GM18867 (cell line): ENCODE data around the gene SFSWAP.
"Not testable (repeated sequence)": the region's sequence is repeated elsewhere in the genome, so short reads cannot be mapped to it uniquely, and the experiment has no call there.

Source experiments
- ATAC-seq: cut with Tn5 transposase; IDR thresholded peaks from one replicate; pipeline ENCODE4 v1.9.1; 2021; ENCODE audit warnings: mild to moderate bottlenecking, moderate library complexity; ENCODE audit not compliant: unreplicated experiment

The SFSWAP gene

DNA sequence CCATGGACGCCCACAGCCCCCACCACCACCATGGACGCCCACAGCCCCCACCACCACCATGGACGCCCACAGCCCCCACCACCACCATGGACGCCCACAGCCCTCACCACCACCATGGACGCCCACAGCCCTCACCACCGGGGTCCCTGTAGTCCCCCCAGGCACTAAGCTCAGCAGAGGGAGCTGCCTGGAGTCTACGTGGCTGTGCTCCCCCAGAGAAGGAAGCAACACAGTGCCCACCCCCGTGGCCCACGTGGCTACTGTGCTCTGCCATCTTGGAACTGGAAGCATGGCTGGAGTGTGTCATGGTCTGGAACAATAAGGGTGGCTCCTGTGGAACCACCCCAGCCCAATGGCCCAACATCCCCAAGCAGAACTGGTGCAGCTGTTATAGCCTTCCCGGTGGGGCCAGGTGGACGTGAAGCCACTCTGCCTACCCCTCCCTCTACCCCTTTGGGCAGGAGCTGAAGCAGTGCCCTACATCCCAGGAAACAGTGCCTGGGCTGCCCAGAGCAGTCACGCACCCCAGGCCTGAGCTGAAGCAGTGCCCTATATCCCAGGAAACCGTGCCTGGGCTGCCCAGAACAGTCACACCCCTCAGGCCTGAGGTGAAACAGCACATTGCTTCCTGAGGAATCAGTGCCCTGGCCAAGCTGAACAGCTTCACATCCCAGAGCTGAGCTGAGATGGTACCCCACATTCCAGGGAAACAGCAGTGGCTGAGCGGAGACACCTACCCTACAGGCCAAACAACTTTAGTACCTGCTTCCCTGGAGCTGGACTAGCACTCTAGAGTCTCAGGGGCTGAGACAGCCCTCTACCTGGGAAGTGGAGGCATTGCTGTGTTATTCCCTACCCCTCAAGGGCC is 9.0 kb upstream of the SFSWAP start:
- ATAC-seq = no peak

DNA sequence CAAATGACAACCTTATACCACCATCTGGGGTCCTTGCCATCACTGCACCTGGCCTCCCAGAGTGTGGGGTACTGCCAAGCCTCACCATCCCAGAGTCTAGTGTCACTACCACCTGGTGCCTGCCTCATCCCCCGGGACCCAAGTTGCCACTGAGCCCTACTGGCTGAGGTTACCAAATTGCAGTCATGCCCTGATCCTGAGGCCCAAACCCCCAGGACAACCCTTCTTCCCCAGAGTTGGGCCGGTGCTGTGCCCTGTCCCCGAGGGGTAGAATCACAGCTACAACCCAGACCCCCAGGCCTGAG is 8.4 kb upstream of the SFSWAP start:
- ATAC-seq = no peak

DNA sequence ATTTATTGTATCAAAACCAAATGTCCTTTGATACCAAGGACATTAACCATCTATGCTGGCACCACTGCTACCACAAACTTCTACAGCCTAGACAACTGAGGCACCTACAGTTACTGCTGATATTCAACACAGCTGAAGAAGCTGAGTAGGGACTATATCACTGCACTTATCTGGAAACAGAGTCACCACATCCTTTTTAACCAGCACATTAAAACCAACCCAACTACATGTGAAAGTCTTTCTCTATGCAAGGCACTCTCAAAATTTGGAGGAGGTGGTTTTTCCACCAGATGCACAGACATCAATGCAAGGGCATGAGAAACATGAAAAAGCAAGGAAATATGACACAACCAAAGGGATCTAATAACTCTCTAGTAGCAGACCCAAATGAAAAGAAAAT is 7.7 kb upstream of the SFSWAP start:
- ATAC-seq = no peak

DNA sequence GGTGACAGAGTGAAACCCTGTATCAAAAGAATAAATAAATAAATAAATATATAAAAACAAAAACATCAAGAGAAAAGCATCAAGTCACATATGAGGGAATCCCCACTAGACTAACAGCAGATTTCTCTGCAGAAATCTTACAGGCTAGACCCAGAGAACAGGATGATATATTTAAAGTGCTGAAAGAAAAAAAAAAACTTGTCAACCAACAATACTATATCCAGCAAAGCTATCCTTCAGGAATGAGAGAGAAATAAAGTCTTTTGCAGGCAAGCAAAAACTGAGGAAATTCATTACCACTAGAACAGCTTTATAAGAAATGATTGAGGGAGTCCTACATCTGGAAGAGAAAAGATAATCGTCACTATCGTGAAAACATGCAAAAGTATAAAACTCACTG is 6.4 kb upstream of the SFSWAP start:
- ATAC-seq = no peak

DNA sequence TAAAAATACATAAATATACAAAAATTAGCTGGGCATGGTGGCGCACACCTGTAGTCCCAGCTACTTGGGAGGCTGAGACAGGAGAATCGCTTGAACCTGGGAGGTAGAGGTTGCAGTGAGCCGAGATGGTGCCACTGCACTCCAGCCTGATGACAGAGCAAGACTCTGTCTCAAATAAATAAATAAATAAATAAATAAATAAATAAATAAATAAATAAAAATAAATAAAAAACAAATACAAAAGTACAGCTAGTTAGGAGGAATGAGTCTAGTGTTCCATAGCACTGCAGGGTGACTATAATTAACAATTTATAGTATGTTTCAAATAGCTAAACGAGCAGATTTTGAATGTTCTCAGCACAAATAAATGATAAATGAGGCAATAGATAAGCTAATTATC is 4.2 kb upstream of the SFSWAP start:
- ATAC-seq = not testable (repeated sequence)

DNA sequence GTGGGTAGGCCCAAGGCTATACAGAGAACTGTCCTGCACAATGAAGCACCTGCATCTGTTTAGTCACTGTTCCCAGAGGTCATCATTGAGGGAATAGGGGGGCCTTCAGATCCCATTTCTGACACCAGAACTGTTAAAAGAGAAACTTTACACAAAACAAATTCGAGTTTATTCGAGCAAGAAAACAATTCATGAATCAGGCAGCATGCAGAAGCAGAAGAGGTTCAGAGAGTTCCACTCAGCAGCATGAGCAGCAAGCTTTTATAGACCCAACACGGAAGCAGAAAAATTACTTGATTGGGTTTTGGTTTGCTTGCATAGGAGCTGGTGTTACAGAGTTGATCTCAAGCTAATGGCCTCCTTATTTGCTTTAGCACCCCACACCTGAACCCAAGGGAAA is 1.7 kb upstream of the SFSWAP start:
- no peak for ATAC-seq

DNA sequence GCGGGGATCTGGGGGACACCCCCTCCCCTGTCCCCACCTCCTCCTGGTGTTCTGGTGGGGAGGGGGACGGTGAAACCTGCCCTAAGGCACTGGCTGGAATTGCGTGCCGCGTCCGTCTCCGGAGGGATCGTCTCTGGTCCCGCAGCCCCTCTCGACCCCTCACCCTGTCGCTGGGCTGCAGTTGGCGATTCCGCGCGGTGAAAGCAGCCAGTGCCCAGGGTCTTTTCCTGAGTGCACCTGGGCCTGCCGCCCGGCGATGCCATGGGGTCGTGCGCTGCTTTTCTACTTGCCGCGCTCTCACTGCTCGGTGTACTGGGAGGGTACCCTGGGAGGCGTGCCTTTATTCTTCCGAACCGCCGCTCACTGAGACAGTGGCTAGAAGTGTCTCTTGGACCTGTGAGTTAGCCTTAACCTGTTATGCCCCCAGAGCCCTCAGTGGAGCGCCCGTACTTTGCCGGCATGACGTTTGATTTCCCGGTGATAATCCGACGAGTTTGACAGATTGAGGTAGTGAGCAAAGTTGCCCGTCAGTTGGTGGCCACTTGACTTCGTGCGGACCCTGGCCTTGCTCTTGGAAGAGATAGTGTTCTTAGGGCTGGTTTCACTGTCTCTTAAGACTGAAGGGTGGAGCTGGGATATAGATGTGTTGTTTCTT is 788 bp downstream of the SFSWAP start:
- no peak for ATAC-seq

DNA sequence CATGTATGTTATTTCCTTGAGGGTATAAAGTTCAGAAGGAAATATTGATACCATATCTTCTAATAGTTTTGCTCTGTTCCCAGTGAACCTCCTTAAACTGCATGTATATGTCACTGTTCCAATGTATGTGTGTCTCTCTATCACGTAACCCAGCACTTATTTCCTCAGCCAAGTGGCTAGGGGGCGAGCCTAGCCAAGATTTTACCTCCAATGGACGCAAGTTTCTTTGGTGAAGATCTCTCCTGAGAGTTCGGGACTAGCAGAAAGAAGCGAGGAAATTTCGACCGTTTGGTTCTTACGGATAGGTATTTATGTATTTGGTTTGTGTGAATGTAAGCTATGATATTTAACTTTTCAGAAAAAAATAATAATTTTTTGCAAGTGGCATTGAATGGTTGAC is 2.5 kb downstream of the SFSWAP start:
- ATAC-seq = no peak

DNA sequence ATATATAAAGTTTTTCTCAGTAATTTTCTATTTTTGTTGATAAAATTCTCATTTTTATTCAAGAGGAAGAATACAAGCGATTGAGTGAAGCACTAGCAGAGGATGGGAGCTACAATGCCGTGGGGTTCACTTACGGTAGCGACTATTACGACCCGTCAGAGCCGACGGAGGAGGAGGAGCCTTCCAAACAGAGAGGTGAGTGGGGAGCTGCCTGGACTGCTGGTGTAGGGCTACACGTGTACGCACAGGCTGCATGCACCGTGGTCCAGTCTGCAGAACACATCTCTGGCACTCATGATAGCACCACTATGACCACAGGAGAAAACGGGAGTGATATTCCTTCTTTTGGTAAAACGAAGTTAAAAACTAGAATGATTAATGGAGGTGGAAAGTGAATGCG is 3.9 kb downstream of the SFSWAP start:
- no peak for ATAC-seq

DNA sequence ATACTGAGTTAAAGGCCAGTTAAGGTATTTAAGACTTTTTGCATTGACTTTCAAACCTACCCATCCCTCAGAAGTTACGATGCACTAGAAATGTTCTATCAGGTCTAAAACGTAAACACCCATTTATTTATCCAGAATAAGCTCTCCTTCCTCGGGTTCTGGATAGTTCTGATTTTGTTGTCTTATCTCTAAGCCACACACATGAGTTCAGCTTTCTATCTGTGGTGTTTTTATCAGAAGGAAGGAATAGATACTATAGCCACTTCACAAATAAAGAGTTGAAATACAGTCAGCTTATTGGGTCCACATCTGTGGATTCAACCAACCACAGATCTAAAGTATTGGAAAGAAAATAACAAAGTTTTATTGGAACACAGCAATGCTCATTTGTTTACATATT is 5.4 kb downstream of the SFSWAP start:
- ATAC-seq = no peak

DNA sequence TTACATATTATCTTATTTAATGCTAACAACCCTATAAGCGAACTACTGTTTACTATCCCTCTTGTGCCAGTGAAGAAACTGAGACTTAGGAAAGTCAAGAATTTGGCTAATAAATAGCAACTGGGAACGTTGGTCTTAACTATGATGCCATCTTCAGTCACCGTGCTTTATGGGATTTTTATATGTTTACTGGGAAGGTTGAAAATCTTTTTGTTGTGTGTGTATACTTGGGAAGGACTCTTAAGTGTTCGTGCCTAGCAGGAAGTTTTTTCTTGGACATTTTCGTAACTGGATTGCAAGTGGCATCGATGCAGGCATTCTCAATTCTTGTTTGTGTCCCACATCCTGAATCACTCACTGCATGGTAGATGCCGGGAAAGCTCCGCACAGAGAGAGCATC is 9.4 kb downstream of the SFSWAP start:
- no peak for ATAC-seq

DNA sequence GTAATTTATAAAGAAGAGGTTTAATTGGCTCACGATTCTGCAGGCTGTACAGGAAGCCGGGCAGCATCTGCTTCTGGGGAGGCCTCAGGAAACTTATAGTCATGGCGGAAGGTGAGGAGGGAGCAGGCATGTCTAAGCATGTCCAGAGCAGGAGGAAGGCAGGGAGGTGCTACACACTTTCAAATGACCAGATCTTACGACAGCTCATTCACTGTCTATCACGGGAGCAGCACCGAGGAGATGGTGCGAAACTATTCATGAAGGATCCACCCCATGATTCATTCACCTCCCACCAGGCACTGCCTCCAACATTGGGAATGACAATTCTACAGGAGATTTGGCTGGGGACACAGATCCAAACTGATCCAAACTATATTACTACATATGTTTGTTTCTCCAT is 10.0 kb downstream of the SFSWAP start:
- ATAC-seq = no peak

DNA sequence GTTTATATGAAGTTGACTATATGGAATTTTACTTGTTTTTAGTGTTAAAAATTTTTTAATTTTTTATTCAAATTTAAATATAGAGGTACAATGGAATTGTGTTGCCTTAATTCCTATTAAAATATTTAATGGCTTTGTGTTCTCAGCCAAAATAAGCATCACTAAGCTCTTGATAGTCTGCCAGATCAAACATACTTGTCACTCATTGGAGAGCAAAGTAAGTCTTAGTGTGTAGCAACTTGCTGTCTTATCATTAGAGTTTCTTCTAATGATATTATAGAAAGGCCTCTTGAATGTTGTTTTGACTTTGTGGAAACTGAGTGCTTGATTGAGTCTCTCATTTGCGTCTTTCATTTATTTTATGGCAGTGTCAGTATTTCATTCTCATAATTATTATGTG is 10.7 kb downstream of the SFSWAP start:
- no peak for ATAC-seq

DNA sequence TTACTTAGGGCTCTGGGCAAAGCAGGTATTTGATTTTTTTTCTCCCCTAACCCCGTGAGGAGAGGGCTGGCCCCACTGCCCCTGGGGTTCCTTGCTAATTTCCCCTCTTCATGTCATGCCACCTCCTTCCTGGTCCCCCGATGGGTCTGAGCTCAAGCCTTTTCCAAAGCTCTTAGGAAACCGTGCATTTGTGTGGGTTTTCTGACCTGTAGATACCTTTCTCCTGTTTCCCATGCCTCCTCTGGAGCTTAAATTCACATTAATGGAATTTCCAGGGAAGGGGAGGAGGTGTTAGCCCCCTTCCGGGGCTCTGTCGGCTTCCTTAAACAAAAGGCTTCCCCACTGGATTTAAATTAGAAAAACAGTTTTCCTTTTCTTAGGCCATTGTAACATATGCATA is 12.6 kb downstream of the SFSWAP start:
- no peak for ATAC-seq

DNA sequence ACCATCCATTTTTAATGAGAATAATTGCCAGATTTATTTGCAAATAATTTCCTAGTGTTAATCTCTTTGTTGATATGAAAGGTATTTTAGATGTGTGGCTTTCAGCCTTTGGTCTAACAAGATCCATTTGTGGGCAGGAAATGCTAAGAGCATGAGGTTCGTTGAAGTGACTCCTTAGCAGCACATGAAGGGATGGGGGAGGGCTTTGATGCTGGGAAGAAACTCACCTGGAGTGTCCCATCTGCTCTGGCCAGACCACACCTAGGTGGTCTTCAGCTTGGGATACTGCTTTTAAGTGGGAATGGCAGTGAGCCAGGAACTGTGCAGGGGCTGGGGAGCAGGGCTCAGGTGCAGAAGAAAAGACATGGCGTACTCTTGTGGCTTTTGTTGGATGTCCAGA is 13.6 kb downstream of the SFSWAP start:
- no peak for ATAC-seq

DNA sequence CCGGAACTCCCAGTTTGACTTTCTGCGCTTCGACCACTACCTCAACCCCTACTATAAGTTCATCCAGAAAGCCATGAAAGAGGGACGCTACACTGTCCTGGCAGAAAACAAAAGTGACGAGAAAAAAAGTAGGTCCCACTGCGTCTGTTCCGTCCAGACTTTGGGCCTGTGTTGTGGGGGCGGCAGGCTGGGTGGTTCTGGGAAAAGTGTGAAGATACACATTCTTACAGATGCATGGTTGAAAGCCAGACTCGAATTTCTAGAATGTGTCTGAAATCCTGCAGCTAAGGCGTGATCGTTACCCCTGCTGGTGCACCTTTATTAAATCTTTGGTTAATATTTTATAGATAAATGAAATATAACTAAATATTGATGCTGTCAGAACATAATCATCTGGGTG is 14.6 kb downstream of the SFSWAP start:
- no peak for ATAC-seq

DNA sequence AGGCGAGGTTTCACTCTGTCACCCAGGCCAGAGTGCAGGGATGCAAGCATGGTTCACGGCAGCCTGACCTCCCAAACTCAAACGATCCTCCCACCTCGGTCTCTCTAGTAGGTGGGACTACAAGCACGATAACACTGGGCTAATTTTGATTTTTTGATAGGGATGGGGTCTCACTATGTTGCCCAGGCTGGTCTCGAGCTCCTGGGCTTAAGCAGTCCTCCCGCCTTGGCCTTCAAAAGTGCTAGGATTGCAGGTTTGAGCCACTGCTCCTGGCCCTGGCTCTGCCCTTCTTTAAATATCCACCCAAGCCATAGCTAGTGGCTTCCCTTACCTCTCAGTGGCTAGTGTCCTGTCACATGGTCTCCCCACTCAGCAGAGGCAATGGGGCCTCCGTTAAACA is 17.8 kb downstream of the SFSWAP start:
- no peak for ATAC-seq

DNA sequence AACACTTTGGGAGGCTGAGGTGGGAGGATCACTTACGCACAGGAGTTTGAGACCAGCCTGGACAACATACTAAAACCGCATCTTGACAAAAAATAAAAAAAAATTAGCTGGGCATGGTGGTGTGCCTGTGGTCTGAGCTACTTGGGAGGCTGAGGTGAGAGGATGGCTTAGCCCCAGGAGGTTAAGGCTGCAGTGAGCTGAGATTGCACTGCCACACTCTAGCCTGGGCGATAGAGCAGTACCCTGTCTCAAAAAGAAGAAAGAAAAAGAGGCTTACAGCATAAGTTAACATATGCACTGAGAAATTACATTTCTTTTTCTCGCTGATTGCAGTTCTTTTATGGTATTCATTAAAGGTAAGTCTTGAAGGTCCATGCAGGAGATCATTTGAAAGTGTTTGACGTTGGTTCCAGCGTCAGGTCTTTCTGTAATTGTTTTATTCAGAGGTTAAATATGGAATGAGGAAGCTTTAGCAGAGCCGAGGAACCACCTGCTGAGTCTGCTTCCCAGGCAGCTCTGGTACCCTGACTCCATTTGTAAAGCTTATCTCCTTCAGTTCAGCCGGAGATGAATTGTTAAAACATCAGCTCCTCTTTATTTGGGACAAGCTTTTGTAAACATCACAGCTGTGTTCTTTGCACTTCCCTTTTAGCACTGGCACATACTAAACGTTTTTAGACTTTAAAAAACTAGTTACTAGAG is 18.5 kb downstream of the SFSWAP start:
- ATAC-seq = no peak

DNA sequence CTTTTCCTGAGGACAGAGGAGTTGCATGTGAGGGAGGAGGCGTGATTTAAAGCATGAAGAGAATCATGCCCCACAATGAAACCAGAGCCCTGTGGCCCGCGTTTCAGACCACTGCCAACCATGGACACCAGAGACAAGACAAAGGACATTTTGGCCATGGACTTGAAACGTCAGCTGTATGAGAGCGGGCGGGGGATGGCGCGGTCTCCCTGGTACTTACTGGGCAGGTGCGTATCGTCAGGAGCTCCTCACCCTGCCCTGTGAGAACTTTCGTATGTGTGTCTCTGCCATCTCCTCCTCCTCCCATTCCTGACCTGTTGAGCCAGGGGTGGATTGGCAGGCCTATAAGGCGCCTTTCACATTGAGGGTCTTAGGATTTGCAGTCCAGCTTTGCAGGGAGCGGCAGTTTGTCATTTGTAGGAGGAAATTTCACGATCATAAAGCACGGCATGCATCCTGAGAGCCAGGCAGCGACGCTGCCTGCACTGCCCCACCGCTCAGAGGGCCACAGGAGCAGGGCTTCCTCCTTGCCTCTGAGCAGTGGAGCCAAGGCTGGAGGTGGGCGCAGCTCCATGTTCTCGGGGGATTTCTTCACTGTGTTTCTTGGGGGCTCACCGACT is 22.2 kb downstream of the SFSWAP start:
- ATAC-seq = no peak

DNA sequence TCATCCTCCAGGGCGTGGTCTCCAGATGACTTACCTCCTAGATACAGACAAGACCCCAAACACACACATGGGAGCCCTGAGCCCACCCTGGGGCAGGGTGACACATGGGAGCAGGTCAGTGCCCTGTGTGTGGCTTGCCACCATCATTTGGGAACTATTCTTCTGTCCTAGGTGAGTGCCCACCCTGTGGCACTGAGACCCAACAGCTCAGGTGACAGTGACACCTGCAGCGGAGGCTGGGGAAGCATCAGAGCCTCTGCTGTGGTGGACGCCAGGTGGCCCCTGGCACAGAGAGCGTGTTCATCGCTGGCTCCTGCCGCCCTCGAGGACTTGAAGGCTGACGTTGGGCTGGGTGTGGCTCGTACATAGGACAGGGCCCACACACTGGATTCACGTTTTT is 23.0 kb downstream of the SFSWAP start:
- no peak for ATAC-seq

DNA sequence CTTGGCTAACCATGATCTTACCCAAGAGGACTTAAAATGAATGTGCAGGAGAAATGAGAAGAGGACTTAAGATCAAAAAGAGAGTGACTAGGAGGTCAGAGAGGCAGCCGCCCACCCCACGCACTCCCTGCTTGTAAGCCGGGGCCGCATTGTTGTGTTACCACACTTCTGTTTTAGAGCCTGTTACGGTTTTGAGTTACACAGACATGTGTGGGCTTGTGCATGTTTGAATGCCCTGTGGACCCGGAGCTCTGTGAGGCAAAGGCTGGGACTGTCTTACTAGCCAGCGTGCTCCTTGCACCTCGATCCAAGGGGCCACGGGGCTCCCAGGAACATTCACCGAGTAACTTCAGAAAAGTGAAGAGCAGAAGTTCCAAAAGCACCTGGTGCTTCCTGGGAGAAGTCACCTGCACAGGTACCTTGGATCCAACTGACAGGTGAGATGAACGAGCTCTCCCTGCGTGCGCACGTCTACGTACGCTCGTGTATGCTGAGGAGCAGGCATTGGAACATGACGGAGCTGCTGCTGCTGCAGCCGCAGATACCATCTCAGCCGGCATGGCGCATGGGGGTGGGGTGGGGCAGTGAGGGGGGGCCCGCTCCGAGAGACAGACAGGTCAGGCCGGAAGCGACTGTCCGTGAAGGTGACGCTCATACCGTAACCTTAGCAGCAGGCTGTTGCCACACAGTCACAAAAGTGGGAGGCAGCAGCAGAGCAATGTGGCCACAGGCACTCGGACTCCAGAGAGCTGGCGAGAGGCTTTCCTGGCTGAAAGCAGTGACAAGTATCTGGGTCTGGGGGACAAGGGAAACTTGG is 23.7 kb downstream of the SFSWAP start:
- ATAC-seq = no peak
